RKO (cell line): ENCODE measurements around the gene PVALB.

ENCODE experiments used
- DNase-seq: peaks from one replicate; pipeline ENCODE4 v3.0.0-alpha.2; 2016; ENCODE audit warnings: low spot score

The PVALB gene, protein sequence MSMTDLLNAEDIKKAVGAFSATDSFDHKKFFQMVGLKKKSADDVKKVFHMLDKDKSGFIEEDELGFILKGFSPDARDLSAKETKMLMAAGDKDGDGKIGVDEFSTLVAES

DNA sequence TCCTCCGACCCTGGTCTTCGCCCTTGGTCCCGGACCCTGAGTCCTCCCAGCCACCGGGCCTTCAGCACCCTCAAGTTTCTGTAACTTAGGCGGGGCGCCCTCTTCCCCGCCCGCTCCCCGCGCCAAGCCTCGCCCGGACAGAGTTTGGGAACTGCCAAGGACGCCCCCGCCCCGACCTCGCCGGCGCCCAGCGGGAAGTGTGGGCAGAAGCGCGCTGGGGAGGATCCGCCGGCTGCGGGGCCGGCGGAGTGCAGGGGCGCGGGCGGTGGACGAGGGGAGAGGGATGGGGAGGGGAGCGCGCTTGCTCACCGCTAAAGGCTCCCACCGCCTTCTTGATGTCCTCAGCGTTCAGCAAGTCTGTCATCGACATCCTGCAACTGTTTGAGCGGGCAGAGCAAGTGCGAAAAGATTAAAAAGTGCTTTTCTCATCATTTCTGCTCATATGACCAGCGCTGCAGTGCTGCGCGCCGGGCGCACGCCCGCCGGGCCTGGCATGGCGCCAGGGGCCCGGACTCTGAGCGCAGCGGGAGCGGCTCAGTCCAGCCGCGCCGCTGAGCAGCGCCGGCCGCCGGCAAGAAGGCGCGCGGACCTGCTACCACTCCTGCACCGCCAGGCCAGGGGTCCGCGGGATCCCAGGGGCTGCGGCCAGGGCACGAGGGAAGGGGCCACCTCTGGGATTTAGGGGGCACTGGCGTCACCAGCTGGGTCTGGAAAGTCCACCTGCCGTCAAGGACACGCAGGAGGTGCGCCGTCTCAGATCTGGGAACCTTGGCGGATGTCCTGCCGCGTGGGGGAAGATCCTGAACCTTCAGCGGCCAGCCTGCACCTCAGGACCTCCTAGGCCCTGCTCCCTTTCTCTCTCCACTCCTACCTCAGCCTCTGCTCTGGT, at the start of gene PVALB:
PVALB (minus strand) TSS at position 400 of the 889 bp plus-strand sequence; CDS start at position 370, 30 bp downstream.
- DNase-seq, result no peak

- no peak for DNase-seq
Observed at GRCh38 chr22:36865346-36865745, 48.5 kb upstream of the PVALB start.

- DNase-seq, result no peak
Observed at GRCh38 chr22:36864454-36865215, 47.8 kb upstream of the PVALB start.

GRCh38 chr22:36863979-36864378, 47.1 kb upstream of the PVALB start:
- DNase-seq, result no peak

DNA sequence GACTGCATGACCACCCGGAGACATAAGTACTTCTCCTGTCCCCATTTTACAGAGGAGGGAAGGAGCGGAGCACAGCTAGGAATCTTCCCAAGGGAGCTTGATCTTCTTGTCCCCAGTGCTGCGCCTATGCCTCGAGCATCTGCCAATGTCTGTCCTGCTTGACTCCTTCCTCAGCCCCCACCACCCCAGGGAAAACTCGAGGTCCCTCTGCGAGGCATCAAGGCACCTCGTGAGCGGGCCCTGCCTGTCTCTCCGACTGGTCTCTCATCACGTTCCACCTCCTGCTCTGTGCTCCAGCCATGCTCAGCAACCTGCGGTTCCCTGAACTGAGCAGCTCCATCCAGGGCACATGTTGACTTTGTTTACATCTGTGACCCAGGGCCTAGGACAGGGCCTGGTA, 46.4 kb upstream of the PVALB start:
- DNase-seq, result no peak

GRCh38 chr22:36862251-36863242, 45.7 kb upstream of the PVALB start:
- no peak for DNase-seq

DNA sequence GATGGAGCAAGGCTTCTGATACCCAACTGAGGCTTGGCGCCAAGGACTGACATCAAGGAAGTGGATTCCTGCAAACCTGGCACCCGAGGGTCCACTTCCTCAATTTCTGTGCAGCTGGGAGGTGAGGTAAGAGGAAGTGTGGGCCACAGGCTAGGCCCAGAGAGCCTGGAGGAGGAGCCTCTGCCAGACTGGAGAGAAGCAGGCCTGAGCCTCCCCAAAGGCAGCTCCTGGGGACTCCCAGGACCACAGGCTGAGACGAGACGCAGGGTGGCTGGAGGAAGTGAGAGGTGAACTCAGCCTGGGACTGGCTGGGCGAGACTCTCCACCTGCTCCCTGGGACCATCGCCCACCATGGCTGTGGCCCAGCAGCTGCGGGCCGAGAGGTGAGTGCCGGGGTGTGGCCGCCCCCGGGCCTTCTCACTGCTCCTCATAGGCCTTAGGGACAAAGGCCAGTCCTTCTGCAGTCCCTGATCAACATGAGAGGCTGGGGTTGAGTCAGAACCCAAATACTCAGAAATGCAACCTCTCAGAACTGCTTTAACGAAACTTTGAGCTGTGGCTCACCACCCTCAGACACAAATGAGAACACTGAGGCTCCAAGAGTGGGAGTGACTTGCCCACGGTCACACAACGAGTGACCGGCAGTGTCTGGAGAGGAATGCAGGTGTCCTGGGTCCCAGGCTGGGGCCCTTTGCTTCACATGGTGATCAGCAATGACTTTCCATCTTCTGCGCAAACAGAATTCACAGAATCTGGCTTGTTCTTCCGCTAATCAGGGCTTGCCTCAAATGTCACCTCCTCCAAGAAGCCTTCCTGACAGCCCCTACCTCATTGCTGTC, 44.2 kb upstream of the PVALB start, which contains the start of gene NCF4:
NCF4 (plus strand) TSS at position 186 of the 839 bp plus-strand sequence; CDS start at position 352, 166 bp downstream.
- no peak for DNase-seq

DNA sequence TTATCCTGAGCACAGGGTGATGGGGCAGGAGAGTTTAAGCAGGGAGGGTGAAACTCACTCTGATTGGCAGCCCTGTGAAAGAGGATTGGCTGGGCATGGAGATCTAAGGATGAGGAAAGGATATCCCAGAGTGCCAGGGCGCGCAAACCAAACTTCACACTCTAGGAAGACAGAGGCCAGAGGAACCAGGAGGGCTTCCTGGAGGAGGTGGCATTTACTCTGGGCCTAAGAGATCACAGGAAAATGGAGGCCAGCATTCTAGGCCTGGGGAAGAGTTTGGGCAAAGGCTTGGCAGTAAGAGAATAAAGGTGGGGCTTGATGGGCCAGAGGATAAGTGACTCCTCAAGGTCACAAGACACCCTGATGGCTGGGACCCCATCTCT, 43.6 kb upstream of the PVALB start:
- no peak for DNase-seq

GRCh38 chr22:36860017-36860416, 43.2 kb upstream of the PVALB start:
- DNase-seq, result no peak

- DNase-seq, result no peak
Observed at GRCh38 chr22:36858966-36859365, 42.1 kb upstream of the PVALB start.

DNA sequence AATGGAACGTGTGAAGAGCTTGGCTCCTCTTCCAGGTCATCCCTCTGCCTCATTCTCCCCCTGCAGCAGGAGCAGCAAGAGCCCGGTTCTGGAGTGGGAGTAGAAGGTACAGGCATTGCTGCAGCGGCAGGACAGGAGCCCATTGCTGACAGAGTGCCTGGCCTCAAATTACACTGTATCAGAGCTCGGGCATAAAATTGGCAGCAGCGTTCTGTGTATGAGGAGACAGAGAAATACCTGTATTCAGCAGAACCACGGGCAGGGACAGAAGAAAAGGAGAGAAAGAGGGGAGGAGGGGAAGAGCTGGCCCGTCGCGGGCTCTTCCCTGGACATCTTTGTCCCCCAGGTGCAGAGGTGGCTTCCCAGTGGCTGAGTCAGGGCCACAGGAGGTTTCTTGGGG, 41.3 kb upstream of the PVALB start:
- DNase-seq, result no peak

GRCh38 chr22:36856792-36857135, 39.9 kb upstream of the PVALB start:
- no peak for DNase-seq

DNA sequence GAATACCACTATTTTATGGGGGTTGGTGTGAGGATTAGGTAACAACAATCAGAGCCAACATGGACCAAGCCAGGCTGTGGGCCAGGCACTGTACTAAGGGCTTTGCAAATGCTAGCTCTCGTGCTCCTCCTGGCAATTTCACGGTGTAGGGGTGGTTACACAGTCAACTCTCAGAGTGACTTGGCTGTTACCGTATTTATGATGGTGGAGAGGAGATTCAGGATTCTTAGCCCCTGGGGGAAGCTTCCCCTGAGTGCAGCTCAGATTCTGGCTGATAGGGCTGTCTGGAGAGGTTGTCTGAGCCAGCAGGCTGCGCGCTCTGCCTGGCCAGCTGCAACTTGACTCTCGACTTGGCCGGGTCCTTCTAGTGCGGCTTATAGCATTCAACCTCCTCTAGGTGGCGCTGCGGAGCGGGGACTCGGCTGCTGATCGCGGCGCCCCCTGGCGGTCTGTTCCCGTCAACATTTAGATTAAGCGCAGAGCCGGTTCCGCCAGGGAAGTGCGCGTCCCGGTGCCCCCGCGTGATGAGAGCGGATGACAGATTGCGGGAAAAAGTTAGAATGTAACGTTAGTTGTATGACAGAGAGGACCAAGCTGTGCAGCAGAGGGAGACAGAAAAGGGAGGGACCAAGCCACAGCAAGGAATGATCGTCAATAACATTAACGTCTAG, 39.4 kb upstream of the PVALB start:
- peak; percentile 86 for DNase-seq

- no peak for DNase-seq
Observed at GRCh38 chr22:36855478-36855877, 38.6 kb upstream of the PVALB start.

DNA sequence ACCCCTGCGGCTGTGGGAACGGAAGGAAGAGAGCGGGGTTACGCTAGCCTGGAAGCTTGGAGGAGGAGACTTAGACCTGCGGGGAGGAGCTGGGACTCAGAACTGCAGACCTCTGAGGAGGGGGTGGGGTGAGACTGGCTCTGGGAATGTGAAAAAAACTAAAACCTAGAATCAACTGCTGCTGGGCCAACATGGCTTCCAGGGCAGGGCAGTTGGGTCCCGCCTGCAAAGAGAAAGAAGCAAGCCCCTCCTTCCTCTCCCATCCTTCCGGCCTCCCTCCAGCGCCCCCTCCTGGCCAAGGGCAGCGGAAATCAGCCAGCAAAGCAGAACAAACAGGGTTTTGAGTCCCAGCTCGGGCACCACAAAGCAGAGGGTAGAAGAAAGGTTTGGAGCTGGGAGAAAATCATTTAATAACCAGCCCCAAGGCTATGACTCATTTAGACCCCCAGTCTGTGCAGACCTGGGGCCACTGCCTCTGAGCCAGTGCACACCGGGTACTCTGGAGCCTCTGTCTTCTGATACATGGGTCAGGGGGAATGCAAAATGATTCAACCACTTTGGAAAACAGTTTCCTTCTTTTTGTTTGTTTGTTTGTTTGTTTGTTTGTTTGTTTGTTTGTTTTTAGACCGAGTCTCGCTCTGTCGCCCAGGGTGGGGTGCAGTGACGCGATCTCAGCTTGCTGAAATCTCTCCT, 36.7 kb upstream of the PVALB start:
- DNase-seq, result peak; percentile 43

DNA sequence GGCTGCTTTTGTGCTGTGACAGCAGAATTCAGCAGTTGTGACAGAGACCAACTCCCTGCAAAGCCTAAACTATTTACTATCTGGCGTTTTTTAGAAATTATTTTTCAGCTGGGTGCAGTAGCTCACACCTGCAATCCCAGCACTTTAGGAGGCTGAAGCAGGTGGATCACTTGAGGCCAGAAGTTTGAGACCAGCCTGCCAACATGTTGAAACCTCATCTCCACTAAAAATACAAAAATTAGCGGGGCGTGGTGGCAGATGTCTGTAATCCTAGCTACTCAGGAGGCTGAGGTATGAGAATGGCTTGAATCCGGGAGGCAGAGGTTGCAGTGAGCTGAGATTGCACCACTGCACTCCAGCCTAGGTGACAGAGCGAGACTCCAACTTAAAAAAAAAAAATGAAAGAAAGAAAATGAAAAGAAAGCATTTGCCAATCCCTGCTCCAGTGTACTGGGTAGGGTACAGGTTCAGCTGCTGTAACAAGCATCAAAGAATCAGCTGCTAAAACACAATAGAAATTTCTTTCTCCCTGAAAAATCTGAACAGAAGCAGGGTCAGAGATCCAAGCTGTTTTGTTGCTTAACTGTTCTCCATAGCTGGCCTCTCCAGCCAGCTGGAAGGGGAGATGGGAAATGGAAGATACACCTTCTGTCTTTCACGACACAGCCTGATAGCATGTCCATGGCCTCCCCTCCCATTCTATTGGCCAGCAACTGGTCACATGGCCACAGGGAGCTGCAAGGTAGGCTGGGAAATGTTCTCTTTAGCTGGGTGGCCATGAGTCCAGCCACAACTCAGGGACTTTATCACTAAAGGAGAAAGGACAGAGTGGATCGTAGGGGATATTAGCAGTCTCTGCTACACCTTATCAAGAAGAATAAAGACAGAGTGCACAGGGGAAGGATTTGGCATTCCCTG, 35.5 kb upstream of the PVALB start:
- DNase-seq, result no peak

GRCh38 chr22:36850682-36851081, 33.8 kb upstream of the PVALB start:
- no peak for DNase-seq

- no peak for DNase-seq
Observed at GRCh38 chr22:36850056-36850455, 33.2 kb upstream of the PVALB start.

DNA sequence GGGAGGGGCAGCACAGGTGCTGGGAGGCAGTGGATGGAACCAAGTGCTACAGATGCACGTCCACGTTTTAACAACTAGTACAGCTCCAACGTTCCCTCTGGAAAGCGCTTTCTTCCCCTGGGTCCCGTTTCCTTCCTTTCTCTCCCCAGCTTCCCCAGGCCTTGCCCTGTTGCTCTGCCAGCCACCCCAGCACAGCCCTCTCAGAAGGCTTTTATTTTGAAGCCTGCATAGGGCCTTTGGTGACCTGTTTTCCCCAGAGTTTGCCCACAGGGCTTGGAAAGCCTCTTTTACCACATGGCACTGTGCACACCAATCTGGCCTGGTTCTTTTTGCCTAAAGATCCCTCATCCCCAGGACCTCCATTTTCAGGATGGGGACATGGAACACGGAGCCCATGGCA, 30.1 kb upstream of the PVALB start:
- DNase-seq, result no peak
